HUES64 (cell line): Measurements from ENCODE around the gene PTPRN2.

ENCODE experiments used
- H3K27ac ChIP-seq: 2 replicates; pipeline ENCODE4 v1.7.0; 2013; ENCODE audit warnings: low read depth, low read length, inconsistent platforms
- H3K27me3 ChIP-seq: 2 replicates; pipeline ENCODE4 v1.6.1; 2013; ENCODE audit warnings: mild to moderate bottlenecking, low read length; ENCODE audit not compliant: insufficient read depth
- H3K36me3 ChIP-seq: 2 replicates; pipeline ENCODE4 v1.6.1; 2013; ENCODE audit warnings: mild to moderate bottlenecking, low read length; ENCODE audit not compliant: insufficient read depth
- H3K4me1 ChIP-seq: 2 replicates; pipeline ENCODE4 v1.6.1; 2013; ENCODE audit warnings: mild to moderate bottlenecking, low read length, moderate library complexity; ENCODE audit not compliant: insufficient read depth
- H3K4me3 ChIP-seq: 2 replicates; pipeline ENCODE4 v1.5.1; 2013; ENCODE audit warnings: mild to moderate bottlenecking, low read length, moderate library complexity
- H3K9ac ChIP-seq: 2 replicates; pipeline ENCODE4 v1.6.1; 2013; ENCODE audit warnings: mild to moderate bottlenecking, low read depth, low read length
- H3K9me3 ChIP-seq: 2 replicates; pipeline ENCODE4 v1.6.1; 2013; ENCODE audit warnings: low read depth, low read length; ENCODE audit not compliant: insufficient read depth
- WGBS: fragments of 150-250, 120-280 bp; methylation state at CpG from one replicate; pipeline ENCODE4 v1.1.7; 2013; ENCODE audit warnings: missing lambda C conversion rate; 5-methylcytosine and 5-hydroxymethylcytosine counted together

PTPRN2 gene

GRCh38 chr7:157884461-157885062 is 703.1 kb downstream of the PTPRN2 start:
- Histone ChIP-seq H3K4me1 (no peaks in the 10 kb centered on the region), H3K27ac (no peak overlapping the region), H3K9ac (no peak overlapping the region), H3K36me3 (no peaks in the 10 kb centered on the region), H3K4me3 (no peak overlapping the region), H3K9me3 (peaks cover 92% of the 10 kb centered on the region), H3K27me3 (no peaks in the 10 kb centered on the region)
- WGBS, result 70% methylated on average over 8 of the region's 9 CpGs

GRCh38 chr7:157881048-157881771 is 706.4 kb downstream of the PTPRN2 start:
- Histone ChIP-seq H3K27ac (no peak overlapping the region), H3K27me3 (no peaks in the 10 kb centered on the region), H3K4me3 (no peak overlapping the region), H3K9ac (no peak overlapping the region), H3K9me3 (peaks cover 91% of the 10 kb centered on the region), H3K36me3 (no peaks in the 10 kb centered on the region), H3K4me1 (no peaks in the 10 kb centered on the region)
- 95% methylated on average over 8 of the region's 8 CpGs for WGBS

GRCh38 chr7:157879391-157879790 is 708.2 kb downstream of the PTPRN2 start:
- H3K27me3 ChIP-seq, result no peaks in the 10 kb centered on the region
- H3K36me3 ChIP-seq, result no peaks in the 10 kb centered on the region
- peaks cover 90% of the 10 kb centered on the region for H3K9me3 ChIP-seq
- H3K4me3 ChIP-seq, result no peak overlapping the region
- H3K27ac ChIP-seq, result no peak overlapping the region
- 84% methylated on average over 10 of the region's 10 CpGs for WGBS
- no peak overlapping the region for H3K9ac ChIP-seq
- H3K4me1 ChIP-seq, result no peaks in the 10 kb centered on the region

- no peaks in the 10 kb centered on the region for H3K36me3 ChIP-seq
- WGBS, result 88% methylated on average over 27 of the region's 31 CpGs
- H3K27me3 ChIP-seq, result no peaks in the 10 kb centered on the region
Measured at GRCh38 chr7:157877298-157878090, 710.1 kb downstream of the PTPRN2 start.

GRCh38 chr7:157876469-157877285 is 710.9 kb downstream of the PTPRN2 start:
- Histone ChIP-seq H3K4me3 (no peak overlapping the region), H3K4me1 (no peaks in the 10 kb centered on the region), H3K27ac (no peak overlapping the region), H3K9ac (no peak overlapping the region), H3K27me3 (no peaks in the 10 kb centered on the region), H3K36me3 (no peaks in the 10 kb centered on the region), H3K9me3 (peaks cover 87% of the 10 kb centered on the region)
- WGBS, result 81% methylated on average over 36 of the region's 36 CpGs

More at GRCh38 chr7:157877298-157878090, 710.1 kb downstream of the PTPRN2 start:
- H3K9ac ChIP-seq, result no peak overlapping the region
- no peaks in the 10 kb centered on the region for H3K4me1 ChIP-seq
- peaks cover 87% of the 10 kb centered on the region for H3K9me3 ChIP-seq
- H3K27ac ChIP-seq, result no peak overlapping the region
- no peak overlapping the region for H3K4me3 ChIP-seq

GRCh38 chr7:157875230-157876179 is 712.1 kb downstream of the PTPRN2 start:
- Histone ChIP-seq H3K36me3 (no peaks in the 10 kb centered on the region), H3K9ac (no peak overlapping the region), H3K27ac (no peak overlapping the region), H3K4me1 (no peaks in the 10 kb centered on the region), H3K27me3 (no peaks in the 10 kb centered on the region), H3K4me3 (no peak overlapping the region), H3K9me3 (peaks cover 84% of the 10 kb centered on the region)
- WGBS, result 82% methylated on average over 30 of the region's 30 CpGs

- peaks cover 84% of the 10 kb centered on the region for H3K9me3 ChIP-seq
- no peaks in the 10 kb centered on the region for H3K27me3 ChIP-seq
- H3K4me3 ChIP-seq, result no peak overlapping the region
- no peaks in the 10 kb centered on the region for H3K36me3 ChIP-seq
- no peak overlapping the region for H3K27ac ChIP-seq
- 87% methylated on average over 12 of the region's 12 CpGs for WGBS
- H3K4me1 ChIP-seq, result no peaks in the 10 kb centered on the region
- no peak overlapping the region for H3K9ac ChIP-seq
Measured at GRCh38 chr7:157874870-157875229, 712.8 kb downstream of the PTPRN2 start.

- no peak overlapping the region for H3K4me3 ChIP-seq
- H3K27ac ChIP-seq, result no peak overlapping the region
- no peaks in the 10 kb centered on the region for H3K4me1 ChIP-seq
- no peaks in the 10 kb centered on the region for H3K36me3 ChIP-seq
- H3K9ac ChIP-seq, result no peak overlapping the region
- H3K9me3 ChIP-seq, result peaks cover 84% of the 10 kb centered on the region
- WGBS, result 82% methylated on average over 14 of the region's 14 CpGs
- no peaks in the 10 kb centered on the region for H3K27me3 ChIP-seq
Measured at GRCh38 chr7:157874208-157874816, 713.3 kb downstream of the PTPRN2 start.

GRCh38 chr7:157873664-157874063 is 714.0 kb downstream of the PTPRN2 start:
- no peaks in the 10 kb centered on the region for H3K27me3 ChIP-seq
- H3K9me3 ChIP-seq, result peaks cover 87% of the 10 kb centered on the region
- WGBS, result 86% methylated on average over 17 of the region's 17 CpGs

GRCh38 chr7:157873181-157873580 is 714.4 kb downstream of the PTPRN2 start:
- WGBS, result 93% methylated on average over 24 of the region's 30 CpGs
- Histone ChIP-seq H3K27me3 (no peaks in the 10 kb centered on the region), H3K4me3 (no peak overlapping the region), H3K9me3 (peaks cover 92% of the 10 kb centered on the region), H3K27ac (no peak overlapping the region), H3K36me3 (no peaks in the 10 kb centered on the region), H3K4me1 (no peaks in the 10 kb centered on the region), H3K9ac (no peak overlapping the region)

More at GRCh38 chr7:157873664-157874063, 714.0 kb downstream of the PTPRN2 start:
- no peaks in the 10 kb centered on the region for H3K4me1 ChIP-seq
- H3K36me3 ChIP-seq, result no peaks in the 10 kb centered on the region
- H3K4me3 ChIP-seq, result no peak overlapping the region
- H3K9ac ChIP-seq, result no peak overlapping the region
- no peak overlapping the region for H3K27ac ChIP-seq
